ENCODE data around the gene ATP2A2. TPM values are rescaled to one million over a fixed set of nuclear protein-coding genes. Genes with fewer than 3 reads are reported as not detected.

ATP2A2 gene
- total RNA-seq, 1 experiment from 2014 or later = 262 TPM

GRCh38 chr12:110243227-110243626 lies 37.8 kb upstream of the ATP2A2 start:
- Mint-ChIP-seq H3K9me3 (ENCODE audit: unreplicated experiment) (no peaks in the 10 kb centered on the region), H3K27ac (ENCODE audit: unreplicated experiment) (no peak overlapping the region), H3K4me1 (ENCODE audit: low read depth, unreplicated experiment) (peaks cover 31% of the 10 kb centered on the region), H3K36me3 (ENCODE audit: insufficient read depth, unreplicated experiment) (no peaks in the 10 kb centered on the region), H3K27me3 (ENCODE audit: insufficient read depth, unreplicated experiment) (no peaks in the 10 kb centered on the region), H3K4me3 (ENCODE audit: unreplicated experiment) (no peak overlapping the region)
- no peak for DNase-seq
- Histone ChIP-seq H3K9me3 (no peaks in the 10 kb centered on the region), H3K36me3 (ENCODE audit: control insufficient read depth, insufficient read depth, low read length) (no peaks in the 10 kb centered on the region; the same call in 1 of the 2 replicates), H3K4me1 (peaks cover 32% of the 10 kb centered on the region), H3K27me3 (replicated peaks; ENCODE audit: control insufficient read depth, insufficient read depth, low read length) (no peaks in the 10 kb centered on the region), H3K4me3 (ENCODE audit: low read depth, low read length) (no peak overlapping the region)
- no TSS peak for BruUV-seq (replicated peaks)
- no peak for TF ChIP-seq CTCF (IDR thresholded peaks at IDR 0.05; ENCODE audit: insufficient read depth in 1 of 2, low read depth in 1 of 2, low read length in 1 of 2, severe bottlenecking in 1 of 2, unreplicated experiment in 1 of 2)
- ChIA-PET POLR2A (no interaction called here), CTCF (no interaction called here)
- intact Hi-C loops (cut with micrococcal nuclease; ENCODE audit: unreplicated experiment) = no loop called here

- H3K27me3 Mint-ChIP-seq (ENCODE audit: insufficient read depth, unreplicated experiment) = no peaks in the 10 kb centered on the region
- no peaks in the 10 kb centered on the region for H3K36me3 Mint-ChIP-seq (ENCODE audit: insufficient read depth, unreplicated experiment)
- H3K36me3 ChIP-seq (ENCODE audit: control insufficient read depth, insufficient read depth, low read length) = no peaks in the 10 kb centered on the region; the same call in 1 of the 2 replicates
- ChIA-PET POLR2A (interaction anchor here (0.7 kb wide), 1 partner anchor 62 kb away, joined by 7 read pairs; no protein-coding TSS in a partner anchor), CTCF (no interaction called here)
- H3K27me3 ChIP-seq (replicated peaks; ENCODE audit: control insufficient read depth, insufficient read depth, low read length) = no peaks in the 10 kb centered on the region
- no peaks in the 10 kb centered on the region for H3K9me3 ChIP-seq
- peaks cover 44% of the 10 kb centered on the region for H3K4me1 ChIP-seq
- no TSS peak for BruUV-seq (replicated peaks)
- no peak for TF ChIP-seq CTCF (IDR thresholded peaks at IDR 0.05; ENCODE audit: insufficient read depth in 1 of 2, low read depth in 1 of 2, low read length in 1 of 2, severe bottlenecking in 1 of 2, unreplicated experiment in 1 of 2)
- no peak overlapping the region for H3K27ac Mint-ChIP-seq (ENCODE audit: unreplicated experiment)
- H3K9me3 Mint-ChIP-seq (ENCODE audit: unreplicated experiment) = no peaks in the 10 kb centered on the region
- intact Hi-C loops (cut with micrococcal nuclease; ENCODE audit: unreplicated experiment) = no loop called here
- no peak for DNase-seq
- H3K4me3 ChIP-seq (ENCODE audit: low read depth, low read length) = no peak overlapping the region
- H3K4me1 Mint-ChIP-seq (ENCODE audit: low read depth, unreplicated experiment) = peaks cover 41% of the 10 kb centered on the region
- H3K4me3 Mint-ChIP-seq (ENCODE audit: unreplicated experiment) = no peak overlapping the region
These were observed 36.7 kb upstream of the ATP2A2 start for GRCh38 chr12:110244372-110244771.

- BruUV-seq (replicated peaks) = no TSS peak
- Mint-ChIP-seq H3K4me3 (ENCODE audit: unreplicated experiment) (no peak overlapping the region), H3K9me3 (ENCODE audit: unreplicated experiment) (no peaks in the 10 kb centered on the region), H3K27ac (ENCODE audit: unreplicated experiment) (no peak overlapping the region), H3K4me1 (ENCODE audit: low read depth, unreplicated experiment) (peaks cover 44% of the 10 kb centered on the region), H3K27me3 (ENCODE audit: insufficient read depth, unreplicated experiment) (no peaks in the 10 kb centered on the region), H3K36me3 (ENCODE audit: insufficient read depth, unreplicated experiment) (no peaks in the 10 kb centered on the region)
- no peak overlapping the region for H3K4me3 ChIP-seq (ENCODE audit: low read depth, low read length)
- no peak for TF ChIP-seq CTCF (IDR thresholded peaks at IDR 0.05; ENCODE audit: insufficient read depth in 1 of 2, low read depth in 1 of 2, low read length in 1 of 2, severe bottlenecking in 1 of 2, unreplicated experiment in 1 of 2)
- peaks cover 47% of the 10 kb centered on the region for H3K4me1 ChIP-seq
- H3K27me3 ChIP-seq (replicated peaks; ENCODE audit: control insufficient read depth, insufficient read depth, low read length) = no peaks in the 10 kb centered on the region
- H3K9me3 ChIP-seq = no peaks in the 10 kb centered on the region
- CTCF ChIA-PET = no interaction called here
- POLR2A ChIA-PET = no interaction called here
- intact Hi-C loops (cut with micrococcal nuclease; ENCODE audit: unreplicated experiment) = no loop called here
- DNase-seq = no peak
- no peaks in the 10 kb centered on the region; the same call in 1 of the 2 replicates for H3K36me3 ChIP-seq (ENCODE audit: control insufficient read depth, insufficient read depth, low read length)
These were observed 36.2 kb upstream of the ATP2A2 start for GRCh38 chr12:110244829-110245228.
